ENCODE measurements around the gene HNRNPA1L2.
"Not testable (repeated sequence)": the region's sequence is repeated elsewhere in the genome, so short reads cannot be mapped to it uniquely, and the experiment has no call there.

HNRNPA1L2 gene

GRCh38 chr13:52673465-52673864, 31.2 kb downstream of the HNRNPA1L2 start:
- Mint-ChIP-seq H3K9me3 (no peaks in the 10 kb centered on the region), H3K27ac (no peak overlapping the region), H3K4me3 (no peak overlapping the region), H3K4me1 (ENCODE audit: low read depth) (peaks cover 8% of the 10 kb centered on the region), H3K36me3 (ENCODE audit: low read depth) (peaks cover 57% of the 10 kb centered on the region), H3K27me3 (no peaks in the 10 kb centered on the region)

DNA sequence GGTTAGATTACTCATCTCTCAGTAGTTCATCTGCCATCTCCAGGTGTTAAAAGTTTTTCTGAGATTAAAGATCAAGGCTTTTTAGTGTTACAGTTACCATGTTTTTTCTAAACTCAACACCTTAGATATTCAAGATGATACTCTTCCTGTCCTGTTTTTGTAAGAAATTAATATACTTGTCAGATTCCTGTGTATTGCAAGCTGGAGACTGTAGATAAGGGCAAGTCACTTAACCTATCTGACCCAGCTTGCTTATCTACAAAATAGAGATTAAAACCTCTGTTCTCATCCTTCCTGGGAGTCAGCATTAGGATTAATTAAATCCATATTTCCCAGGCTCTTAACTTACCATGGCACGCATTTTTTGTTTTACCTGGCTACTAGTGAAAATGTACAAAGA, 35.6 kb downstream of the HNRNPA1L2 start:
- H3K36me3 Mint-ChIP-seq (ENCODE audit: low read depth), result peaks cover 59% of the 10 kb centered on the region
- no peaks in the 10 kb centered on the region for H3K27me3 Mint-ChIP-seq
- H3K4me3 Mint-ChIP-seq, result no peak overlapping the region
- H3K9me3 Mint-ChIP-seq, result no peaks in the 10 kb centered on the region
- peaks cover 8% of the 10 kb centered on the region for H3K4me1 Mint-ChIP-seq (ENCODE audit: low read depth)
- no peak overlapping the region for H3K27ac Mint-ChIP-seq

DNA sequence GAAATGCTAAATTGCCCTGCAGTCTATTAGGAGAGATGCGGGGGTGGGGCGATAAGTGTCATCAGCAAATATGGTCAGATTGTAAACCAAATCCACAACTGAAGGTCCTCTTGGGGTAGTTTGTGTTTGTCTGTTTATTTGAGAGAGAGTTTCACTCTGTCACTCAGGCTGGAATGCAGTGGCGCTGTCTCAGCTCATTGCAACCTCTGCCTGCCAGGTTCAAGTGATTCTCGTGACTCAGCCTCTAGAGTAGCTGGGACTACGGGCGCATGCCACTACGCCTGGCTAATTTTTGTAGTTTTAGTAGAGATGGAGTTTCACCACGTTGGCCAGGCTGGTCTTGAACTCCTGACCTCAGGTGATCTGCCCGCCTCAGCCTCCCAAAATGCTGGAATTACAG, 43.6 kb downstream of the HNRNPA1L2 start:
- H3K9me3 Mint-ChIP-seq; H3K27ac Mint-ChIP-seq; H3K27me3 Mint-ChIP-seq; H3K4me3 Mint-ChIP-seq; H3K4me1 Mint-ChIP-seq (ENCODE audit: low read depth): not testable (repeated sequence)
- H3K36me3 Mint-ChIP-seq (ENCODE audit: low read depth), result peaks cover 78% of the 10 kb centered on the region

- Mint-ChIP-seq H3K27me3 (no peaks in the 10 kb centered on the region), H3K4me3 (no peak overlapping the region), H3K4me1 (ENCODE audit: low read depth) (no peaks in the 10 kb centered on the region), H3K36me3 (ENCODE audit: low read depth) (peaks cover 76% of the 10 kb centered on the region), H3K9me3 (no peaks in the 10 kb centered on the region), H3K27ac (no peak overlapping the region)
Observed at GRCh38 chr13:52686376-52686775, 44.1 kb downstream of the HNRNPA1L2 start.
